Chondrocyte (in vitro differentiated cells): Measurements from ENCODE around the gene MCIDAS. TPM values are rescaled to one million over a fixed set of nuclear protein-coding genes. Genes with fewer than 3 reads are reported as not detected.

ENCODE experiments used
- DNase-seq: peaks from one replicate; pipeline ENCODE4 v3.0.0; 2021; ENCODE audit warnings: mixed read lengths, low spot score
- H3K27ac Mint-ChIP-seq: one replicate; pipeline ENCODE4 v1.8.0; 2021; ENCODE audit warnings: mild to moderate bottlenecking, moderate library complexity, mixed read lengths; ENCODE audit not compliant: unreplicated experiment
- H3K27me3 Mint-ChIP-seq: 2 replicates; pipeline ENCODE4 v1.8.0; 2021; ENCODE audit warnings: low read depth, mixed read lengths
- H3K36me3 Mint-ChIP-seq: 2 replicates; pipeline ENCODE4 v1.8.0; 2021; ENCODE audit warnings: low read depth, mixed read lengths
- H3K4me1 Mint-ChIP-seq: 2 replicates; pipeline ENCODE4 v1.8.0; 2021; ENCODE audit warnings: low read depth, mild to moderate bottlenecking, mixed read lengths
- H3K4me3 Mint-ChIP-seq: one replicate; pipeline ENCODE4 v1.8.0; 2021; ENCODE audit warnings: mild to moderate bottlenecking, moderate library complexity, mixed read lengths; ENCODE audit not compliant: unreplicated experiment
- H3K9me3 Mint-ChIP-seq: 2 replicates; pipeline ENCODE4 v1.8.0; 2021; ENCODE audit warnings: low read depth, mixed read lengths
- CTCF ChIP-seq: fragments of 200-600 bp; sonication (generic); IDR thresholded peaks from 2 replicates; pipeline ENCODE4 v1.5.0; 2021; ENCODE audit warnings: antibody characterized with exemption, mild to moderate bottlenecking, moderate library complexity
- total RNA-seq: library from RNA; stranded (reverse); gene quantifications from 3 replicates; pipeline ENCODE4 v1.2.1, GENCODE V29; 2021

Gene MCIDAS
- total RNA-seq, 1 donor from 2014 or later, result 0.15 TPM

GRCh38 chr5:55205001-55205400 is 22.1 kb downstream of the MCIDAS start:
- Mint-ChIP-seq H3K27ac (no peak overlapping the region), H3K27me3 (peaks cover 69% of the 10 kb centered on the region), H3K36me3 (no peaks in the 10 kb centered on the region), H3K9me3 (peaks cover 2% of the 10 kb centered on the region), H3K4me1 (no peaks in the 10 kb centered on the region), H3K4me3 (no peak overlapping the region)
- DNase-seq, result no peak
- no peak for TF ChIP-seq CTCF

- no peak for DNase-seq
- Mint-ChIP-seq H3K4me1 (no peaks in the 10 kb centered on the region), H3K4me3 (no peak overlapping the region), H3K9me3 (no peaks in the 10 kb centered on the region), H3K27ac (no peak overlapping the region), H3K36me3 (peaks cover 1% of the 10 kb centered on the region), H3K27me3 (peaks cover 69% of the 10 kb centered on the region)
- TF ChIP-seq CTCF, result no peak
Measured at GRCh38 chr5:55191165-55191564, 36.0 kb downstream of the MCIDAS start.

GRCh38 chr5:55188656-55189540 is 38.2 kb downstream of the MCIDAS start:
- peaks cover 2% of the 10 kb centered on the region for H3K9me3 Mint-ChIP-seq
- no peaks in the 10 kb centered on the region for H3K4me1 Mint-ChIP-seq
- no peak for TF ChIP-seq CTCF
- H3K4me3 Mint-ChIP-seq, result no peak overlapping the region
- H3K27ac Mint-ChIP-seq, result no peak overlapping the region
- H3K27me3 Mint-ChIP-seq, result peaks cover 73% of the 10 kb centered on the region
- DNase-seq, result no peak
- H3K36me3 Mint-ChIP-seq, result peaks cover 7% of the 10 kb centered on the region

- H3K4me1 Mint-ChIP-seq, result no peaks in the 10 kb centered on the region
- H3K27ac Mint-ChIP-seq, result no peak overlapping the region
- peak; percentile 72 for TF ChIP-seq CTCF
- no peak for DNase-seq
- H3K36me3 Mint-ChIP-seq, result peaks cover 7% of the 10 kb centered on the region
- H3K9me3 Mint-ChIP-seq, result peaks cover 6% of the 10 kb centered on the region
- H3K27me3 Mint-ChIP-seq, result peaks cover 69% of the 10 kb centered on the region
- no peak overlapping the region for H3K4me3 Mint-ChIP-seq
Measured at GRCh38 chr5:55187370-55187769, 39.7 kb downstream of the MCIDAS start.

- H3K36me3 Mint-ChIP-seq, result peaks cover under 1% of the 10 kb centered on the region
- H3K9me3 Mint-ChIP-seq, result peaks cover 3% of the 10 kb centered on the region
- no peak for DNase-seq
- no peak for TF ChIP-seq CTCF
- peaks cover 78% of the 10 kb centered on the region for H3K27me3 Mint-ChIP-seq
- peaks cover 13% of the 10 kb centered on the region for H3K4me1 Mint-ChIP-seq
- no peak overlapping the region for H3K27ac Mint-ChIP-seq
- no peak overlapping the region for H3K4me3 Mint-ChIP-seq
Measured at GRCh38 chr5:55180016-55180415, 47.1 kb downstream of the MCIDAS start.
